Mesendoderm (in vitro differentiated cells): ENCODE measurements around the gene SKI.

ENCODE experiments used
- DNase-seq: peaks from one replicate; pipeline ENCODE4 v3.0.0; 2013
- H2AK5ac ChIP-seq: 2 replicates; pipeline ENCODE4 v1.6.1; 2013; ENCODE audit warnings: low read length, inconsistent platforms
- H2BK120ac ChIP-seq: 2 replicates; pipeline ENCODE4 v1.6.1; 2013; ENCODE audit warnings: low read depth, mild to moderate bottlenecking, low read length, moderate library complexity, mixed read lengths
- H2BK15ac ChIP-seq: replicated peaks from 2 replicates; pipeline ENCODE4 v1.6.1; 2013; ENCODE audit warnings: low read depth, mild to moderate bottlenecking, moderate library complexity
- H2BK5ac ChIP-seq: 2 replicates; pipeline ENCODE4 v1.6.1; 2013; ENCODE audit warnings: low read length, inconsistent platforms
- H3K18ac ChIP-seq: 2 replicates; pipeline ENCODE4 v1.6.1; 2013; ENCODE audit warnings: mild to moderate bottlenecking, low read length, mixed read lengths
- H3K23ac ChIP-seq: one replicate; pipeline ENCODE4 v1.6.1; 2013; ENCODE audit warnings: low read length
- H3K27ac ChIP-seq: 2 replicates; pipeline ENCODE4 v1.5.1; 2013; ENCODE audit warnings: low read depth, mild to moderate bottlenecking, inconsistent platforms, low read length, moderate library complexity
- H3K27me3 ChIP-seq: 2 replicates; pipeline ENCODE4 v1.6.1; 2013; ENCODE audit warnings: low read length, control low read depth, mild to moderate bottlenecking, inconsistent platforms; ENCODE audit not compliant: insufficient read depth, poor library complexity
- H3K36me3 ChIP-seq: 2 replicates; pipeline ENCODE4 v1.6.1; 2013; ENCODE audit warnings: low read length, inconsistent platforms; ENCODE audit not compliant: control insufficient read depth, insufficient read depth
- H3K4ac ChIP-seq: one replicate; pipeline ENCODE4 v1.6.1; 2013; ENCODE audit warnings: low read depth, mild to moderate bottlenecking, low read length, moderate library complexity
- H3K4me1 ChIP-seq: 2 replicates; pipeline ENCODE4 v1.6.1; 2013; ENCODE audit warnings: low read depth, low read length, inconsistent platforms; ENCODE audit not compliant: control insufficient read depth
- H3K4me2 ChIP-seq: 2 replicates; pipeline ENCODE4 v1.6.1; 2013; ENCODE audit warnings: low read length
- H3K4me3 ChIP-seq: 2 replicates; pipeline ENCODE4 v1.5.1; 2013; ENCODE audit warnings: mild to moderate bottlenecking, low read length
- H3K56ac ChIP-seq: one replicate; pipeline ENCODE4 v1.6.1; 2013; ENCODE audit warnings: low read length
- H3K79me1 ChIP-seq: 2 replicates; pipeline ENCODE4 v1.6.1; 2013; ENCODE audit warnings: low read length, inconsistent platforms
- H3K79me2 ChIP-seq: 2 replicates; pipeline ENCODE4 v1.6.1; 2013; ENCODE audit warnings: mild to moderate bottlenecking, low read length; ENCODE audit not compliant: control insufficient read depth, insufficient read depth
- H3K9ac ChIP-seq: 2 replicates; pipeline ENCODE4 v1.6.1; 2013; ENCODE audit warnings: low read length, inconsistent platforms
- H4K5ac ChIP-seq: one replicate; pipeline ENCODE4 v1.6.1; 2013; ENCODE audit warnings: low read length
- H4K8ac ChIP-seq: one replicate; pipeline ENCODE4 v1.6.1; 2013; ENCODE audit warnings: low read depth, mild to moderate bottlenecking, control low read depth, low read length, moderate library complexity
- WGBS: extraction: QIAGEN DNeasy Blood & Tissue Kit; methylation state at CpG from one replicate; pipeline ENCODE4 v1.1.7; 2013; ENCODE audit warnings: low lambda C conversion rate, missing lambda C conversion rate; ENCODE audit not compliant: insufficient coverage; ENCODE audit errors: extremely low coverage; 5-methylcytosine and 5-hydroxymethylcytosine counted together

Gene SKI

GRCh38 chr1:2190491-2190976 is 37.6 kb upstream of the SKI start:
- Histone ChIP-seq H2AK5ac (no peak overlapping the region), H3K4me3 (no peak overlapping the region), H2BK120ac (no peak overlapping the region), H3K4me2 (no peak overlapping the region), H3K27ac (no peak overlapping the region), H2BK15ac (no peak overlapping the region), H4K5ac (no peak overlapping the region), H3K23ac (no peak overlapping the region), H3K36me3 (no peaks in the 10 kb centered on the region), H3K18ac (no peak overlapping the region), H3K9ac (no peak overlapping the region), H3K79me2 (peaks cover 12% of the 10 kb centered on the region), H3K4me1 (no peaks in the 10 kb centered on the region), H3K4ac (no peak overlapping the region), H4K8ac (no peak overlapping the region), H3K27me3 (no peaks in the 10 kb centered on the region), H2BK5ac (no peak overlapping the region), H3K79me1 (peaks cover 7% of the 10 kb centered on the region), H3K56ac (no peak overlapping the region)
- no peak for DNase-seq
- no CpG with 5 or more reads among the region's 19 CpGs for WGBS

GRCh38 chr1:2192031-2192995 is 35.8 kb upstream of the SKI start:
- H2BK15ac ChIP-seq: no peak overlapping the region
- H3K56ac ChIP-seq: no peak overlapping the region
- no peak overlapping the region for H3K27ac ChIP-seq
- H3K27me3 ChIP-seq: no peaks in the 10 kb centered on the region
- no peak overlapping the region for H3K18ac ChIP-seq
- H3K4me3 ChIP-seq: no peak overlapping the region
- no peak overlapping the region for H3K4ac ChIP-seq
- H3K4me1 ChIP-seq: no peaks in the 10 kb centered on the region
- no peak overlapping the region for H3K4me2 ChIP-seq
- no peaks in the 10 kb centered on the region for H3K36me3 ChIP-seq
- no peak overlapping the region for H2AK5ac ChIP-seq
- DNase-seq: no peak
- H2BK120ac ChIP-seq: no peak overlapping the region
- no peak overlapping the region for H4K8ac ChIP-seq
- WGBS: no CpG with 5 or more reads among the region's 30 CpGs
- no peak overlapping the region for H3K23ac ChIP-seq
- H2BK5ac ChIP-seq: no peak overlapping the region
- no peak overlapping the region for H4K5ac ChIP-seq
- peaks cover 12% of the 10 kb centered on the region for H3K79me2 ChIP-seq
- peak overlapping the region; percentile 24 for H3K9ac ChIP-seq
- H3K79me1 ChIP-seq: peaks cover 7% of the 10 kb centered on the region

- peak overlapping the region; percentile 37 for H2AK5ac ChIP-seq
- H4K5ac ChIP-seq: no peak overlapping the region
- peaks cover 12% of the 10 kb centered on the region for H3K79me2 ChIP-seq
- no peak overlapping the region for H2BK15ac ChIP-seq
- H3K23ac ChIP-seq: peak overlapping the region; percentile 66
- H3K56ac ChIP-seq: peak overlapping the region; percentile 90
- H4K8ac ChIP-seq: no peak overlapping the region
- WGBS: no CpG with 5 or more reads among the region's 44 CpGs
- no peaks in the 10 kb centered on the region for H3K36me3 ChIP-seq
- peak overlapping the region; percentile 51 for H3K4me2 ChIP-seq
- H3K4ac ChIP-seq: peak overlapping the region; percentile 83
- H3K4me1 ChIP-seq: no peaks in the 10 kb centered on the region
- peaks cover 7% of the 10 kb centered on the region for H3K79me1 ChIP-seq
- peak overlapping the region; percentile 36 for H3K4me3 ChIP-seq
- DNase-seq: no peak
- H3K18ac ChIP-seq: peak overlapping the region; percentile 57
- H2BK5ac ChIP-seq: no peak overlapping the region
- H3K27ac ChIP-seq: no peak overlapping the region
- peak overlapping the region; percentile 85 for H3K9ac ChIP-seq
- H2BK120ac ChIP-seq: no peak overlapping the region
- H3K27me3 ChIP-seq: no peaks in the 10 kb centered on the region
These were observed 34.4 kb upstream of the SKI start for GRCh38 chr1:2193514-2194281.

GRCh38 chr1:2194319-2194897 is 33.7 kb upstream of the SKI start, which contains the start of gene FAAP20:
FAAP20 (minus strand) TSS chr1:2194772; CDS start chr1:2194749, 23 bp downstream.
- no peak within 1 kb of the TSS for H2BK15ac ChIP-seq
- H2BK5ac ChIP-seq: no peak within 1 kb of the TSS
- H3K79me2 ChIP-seq: peaks cover 12% of the 10 kb centered on the region
- no peaks in the 10 kb centered on the region for H3K4me1 ChIP-seq
- H3K56ac ChIP-seq: peak within 1 kb of the TSS; percentile 90
- no peak within 1 kb of the TSS for H2BK120ac ChIP-seq
- H3K4me3 ChIP-seq: peak within 1 kb of the TSS; percentile 36
- no CpG with 5 or more reads among the region's 63 CpGs for WGBS
- H2AK5ac ChIP-seq: peak within 1 kb of the TSS; percentile 37
- peak within 1 kb of the TSS; percentile 66 for H3K23ac ChIP-seq
- peak within 1 kb of the TSS; percentile 84 for H3K27ac ChIP-seq
- peak within 1 kb of the TSS; percentile 70 for H3K4me2 ChIP-seq
- peak; percentile 63 for DNase-seq
- H3K27me3 ChIP-seq: no peaks in the 10 kb centered on the region
- H3K79me1 ChIP-seq: peaks cover 7% of the 10 kb centered on the region
- no peaks in the 10 kb centered on the region for H3K36me3 ChIP-seq
- H3K4ac ChIP-seq: peak within 1 kb of the TSS; percentile 83
- H3K18ac ChIP-seq: peak within 1 kb of the TSS; percentile 90
- no peak within 1 kb of the TSS for H4K5ac ChIP-seq
- no peak within 1 kb of the TSS for H4K8ac ChIP-seq
- H3K9ac ChIP-seq: peak within 1 kb of the TSS; percentile 85

GRCh38 chr1:2194898-2195673 is 33.0 kb upstream of the SKI start:
- Histone ChIP-seq H3K79me2 (peaks cover 12% of the 10 kb centered on the region), H2BK15ac (no peak overlapping the region), H3K4ac (peak overlapping the region; percentile 71), H4K8ac (no peak overlapping the region), H2BK120ac (no peak overlapping the region), H2BK5ac (no peak overlapping the region), H3K56ac (peak overlapping the region; percentile 88), H3K9ac (peak overlapping the region; percentile 75), H3K4me1 (peaks cover 1% of the 10 kb centered on the region), H3K18ac (peak overlapping the region; percentile 90), H3K36me3 (no peaks in the 10 kb centered on the region), H4K5ac (no peak overlapping the region), H3K4me2 (peak overlapping the region; percentile 70), H2AK5ac (no peak overlapping the region), H3K27ac (peak overlapping the region; percentile 84), H3K4me3 (no peak overlapping the region), H3K23ac (no peak overlapping the region), H3K27me3 (no peaks in the 10 kb centered on the region), H3K79me1 (peaks cover 7% of the 10 kb centered on the region)
- peak; percentile 91 for DNase-seq
- WGBS: no CpG with 5 or more reads among the region's 35 CpGs
